ENCODE data around the gene CEBPA.
"Not testable (repeated sequence)": the region's sequence is repeated elsewhere in the genome, so short reads cannot be mapped to it uniquely, and the experiment has no call there.

The CEBPA gene

DNA sequence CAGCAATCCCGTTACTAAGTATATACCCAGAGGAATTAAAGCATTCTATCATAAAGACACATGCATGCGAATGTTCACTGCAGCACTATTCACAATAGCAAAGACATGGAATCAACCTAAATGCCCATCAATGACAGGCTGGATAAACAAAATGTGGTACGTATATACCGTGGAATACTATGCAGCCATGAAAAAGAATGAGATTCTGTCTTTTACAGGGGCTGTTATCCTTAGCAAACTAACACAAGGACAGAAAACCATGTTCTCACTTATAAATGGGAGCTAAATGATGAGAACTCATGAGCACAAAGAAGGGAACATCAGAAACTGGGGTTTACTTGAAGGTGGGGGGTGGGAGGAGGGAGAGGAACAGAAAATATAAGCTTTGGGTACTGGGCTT is 10.5 kb upstream of the CEBPA start:
- not testable (repeated sequence) for H3K36me3 Mint-ChIP-seq; H3K9me3 Mint-ChIP-seq; H3K4me3 Mint-ChIP-seq; DNase-seq; ATAC-seq (replicated peaks); H3K4me1 Mint-ChIP-seq; H3K27ac Mint-ChIP-seq
- H3K27me3 Mint-ChIP-seq, result peaks cover 46 to 47% of the 10 kb centered on the region in 2 donors

DNA sequence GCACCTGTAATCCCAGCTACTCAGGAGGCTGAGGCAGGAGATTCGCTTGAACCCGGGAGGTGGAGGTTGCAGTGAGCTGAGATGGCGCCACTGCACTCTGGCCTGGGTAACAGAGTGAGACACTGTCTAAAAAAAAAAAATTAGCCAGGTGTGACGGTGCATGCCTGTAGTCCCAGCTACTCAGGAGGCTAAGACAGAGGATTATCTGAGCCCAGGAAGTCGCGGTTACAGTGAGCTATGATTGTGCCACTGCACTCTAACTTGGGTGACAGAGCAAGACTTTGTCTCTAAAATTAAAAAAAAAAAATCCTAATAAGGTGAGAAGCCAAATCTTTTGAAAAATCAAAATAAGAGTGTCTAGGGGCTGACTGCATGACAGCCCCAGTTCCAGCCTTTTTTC is 9.7 kb upstream of the CEBPA start:
- DNase-seq (no peak), ATAC-seq (replicated peaks) (no peak)
- Mint-ChIP-seq H3K4me1 (no peaks in the 10 kb centered on the region), H3K4me3 (no peak overlapping the region), H3K27ac (no peak overlapping the region), H3K36me3 (peaks cover 3% of the 10 kb centered on the region in 2 donors), H3K9me3 (peaks cover 0 to 2% of the 10 kb centered on the region in 2 donors), H3K27me3 (peaks cover 48% of the 10 kb centered on the region in 2 donors)

DNA sequence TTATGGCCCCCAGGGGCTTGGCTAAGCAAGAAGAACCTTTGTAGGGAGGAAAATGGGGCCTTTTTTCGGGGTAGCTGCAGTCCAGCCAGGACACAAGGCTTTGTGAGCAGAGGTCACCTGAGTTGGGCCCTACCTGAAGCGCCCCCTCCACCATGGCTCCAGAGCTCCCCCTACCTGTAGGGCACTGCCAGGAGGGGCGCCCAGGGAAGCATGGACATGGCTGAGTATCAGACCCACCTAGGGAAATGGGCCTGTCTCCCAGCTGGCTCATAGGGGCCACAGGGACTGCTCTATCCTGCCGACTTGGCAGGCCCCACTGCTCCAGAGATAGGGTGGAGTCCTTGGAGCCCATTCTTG is 9.0 kb upstream of the CEBPA start:
- Mint-ChIP-seq H3K27ac (no peak overlapping the region), H3K4me3 (no peak overlapping the region), H3K4me1 (no peaks in the 10 kb centered on the region), H3K36me3 (peaks cover 3% of the 10 kb centered on the region in 2 donors), H3K27me3 (peaks cover 41% of the 10 kb centered on the region in 2 donors), H3K9me3 (peaks cover 0 to 2% of the 10 kb centered on the region in 2 donors)
- ATAC-seq (replicated peaks) (no peak), DNase-seq (no peak)

DNA sequence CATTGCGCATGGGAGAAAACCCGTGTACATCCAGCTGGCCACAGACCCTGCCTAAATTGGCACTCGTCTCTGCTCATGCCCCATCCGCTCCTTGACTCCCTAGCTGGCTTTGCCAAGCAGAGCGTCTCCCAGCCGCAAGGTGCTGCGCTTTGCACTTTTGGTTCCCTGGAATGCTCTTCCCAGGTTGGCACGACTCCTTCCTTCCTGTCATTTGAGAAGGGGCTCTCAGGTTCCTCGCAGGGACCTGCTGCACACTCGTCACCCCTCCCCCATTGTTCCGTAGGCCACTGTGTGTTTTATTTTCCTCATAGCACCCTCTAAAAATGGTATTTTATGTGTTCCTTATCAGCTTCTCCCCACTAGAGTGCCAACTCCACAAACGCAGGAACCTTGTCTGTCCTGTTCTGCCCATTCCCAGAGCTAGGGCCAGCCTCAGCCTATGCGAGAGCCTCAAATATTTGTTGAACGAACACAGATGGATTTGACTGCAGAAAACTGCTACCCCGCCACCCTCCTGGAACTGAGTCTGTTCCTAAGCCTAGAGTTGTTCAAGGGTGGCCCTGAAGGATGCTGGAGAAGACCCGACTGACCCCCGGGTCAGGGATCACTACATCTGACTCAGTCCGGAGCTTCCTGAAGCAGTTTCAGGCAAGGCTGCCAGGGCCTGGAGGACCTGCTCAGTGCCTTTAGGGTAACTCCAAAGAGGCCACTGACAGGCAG is 8.4 kb upstream of the CEBPA start:
- DNase-seq (no peak), ATAC-seq (replicated peaks) (no peak)
- Mint-ChIP-seq H3K4me1 (no peaks in the 10 kb centered on the region), H3K4me3 (no peak overlapping the region), H3K27me3 (peaks cover 44 to 45% of the 10 kb centered on the region in 2 donors), H3K27ac (no peak overlapping the region), H3K9me3 (peaks cover 0 to 2% of the 10 kb centered on the region in 2 donors), H3K36me3 (peaks cover 3% of the 10 kb centered on the region in 2 donors)

DNA sequence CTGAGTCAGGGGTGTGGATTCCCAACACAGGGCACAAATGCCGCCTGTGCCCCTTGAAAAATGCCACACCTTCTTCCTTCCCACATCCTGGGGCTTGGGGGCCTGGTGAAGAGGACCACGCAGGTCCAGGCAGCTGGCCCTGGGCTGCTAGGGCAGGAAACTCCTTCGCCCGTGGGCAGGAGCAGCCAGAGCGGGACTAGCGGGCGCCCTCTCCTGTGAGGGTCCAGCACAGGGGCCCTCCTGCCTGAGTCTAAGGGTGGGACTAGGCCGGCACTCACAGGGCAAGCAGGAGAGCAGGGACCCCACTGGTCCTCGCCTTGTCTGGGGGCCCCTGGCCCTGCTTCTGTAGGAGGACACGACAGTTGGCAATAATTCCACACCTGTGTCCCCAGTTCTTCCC is 7.5 kb upstream of the CEBPA start:
- H3K4me1 Mint-ChIP-seq, result no peaks in the 10 kb centered on the region
- no peak overlapping the region for H3K4me3 Mint-ChIP-seq
- ATAC-seq (replicated peaks) (no peak), DNase-seq (no peak)
- H3K9me3 Mint-ChIP-seq, result peaks cover 0 to 2% of the 10 kb centered on the region in 2 donors
- peaks cover 50% of the 10 kb centered on the region in 2 donors for H3K27me3 Mint-ChIP-seq
- H3K36me3 Mint-ChIP-seq, result peaks cover 3% of the 10 kb centered on the region in 2 donors
- no peak overlapping the region for H3K27ac Mint-ChIP-seq

DNA sequence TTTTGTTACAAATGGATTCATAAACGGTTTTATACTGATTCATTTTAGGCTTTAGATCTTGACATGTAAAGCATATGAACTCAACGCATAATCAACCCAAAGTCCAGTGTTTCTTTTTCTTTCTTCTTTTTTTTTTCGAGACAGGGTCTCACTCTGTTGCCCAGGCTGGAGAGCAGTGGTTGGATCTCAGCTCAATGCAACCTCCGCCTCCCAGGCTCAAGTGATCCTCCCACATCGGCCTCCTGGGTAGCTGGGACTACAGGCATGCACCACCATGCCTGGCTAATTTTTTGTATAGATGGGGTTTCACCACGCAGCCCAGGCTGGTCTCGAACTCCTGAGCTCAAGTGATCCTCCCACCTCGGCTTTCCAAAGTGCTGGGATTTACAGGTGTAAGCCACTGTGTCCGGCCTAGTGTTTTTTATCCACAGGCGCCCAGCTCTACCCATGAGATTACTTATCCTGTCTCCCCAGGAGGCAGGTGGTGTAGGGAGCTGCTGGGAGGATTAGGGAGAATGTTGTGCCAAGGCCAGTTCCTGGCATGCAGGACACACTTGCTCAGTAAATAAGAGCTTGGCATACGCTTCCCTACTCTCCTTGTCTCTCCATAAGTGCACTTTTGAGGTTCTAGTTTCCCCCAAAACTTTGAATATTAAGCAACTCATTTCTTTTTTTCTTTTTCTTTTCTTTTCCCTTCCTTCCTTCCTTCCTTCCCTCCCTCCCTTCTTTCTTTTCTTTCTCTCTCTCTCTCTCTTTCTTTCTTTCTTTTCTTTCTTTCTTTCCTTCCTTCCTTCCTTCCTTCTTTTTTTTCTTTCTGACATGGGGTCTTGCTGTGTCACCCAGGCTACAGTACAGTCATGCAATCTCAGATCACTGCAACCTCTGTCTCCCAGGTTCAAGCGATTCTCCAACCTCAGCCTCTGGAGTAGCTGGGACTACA is 4.8 kb upstream of the CEBPA start:
- H3K4me1 Mint-ChIP-seq, result peaks cover 0 to 9% of the 10 kb centered on the region in 2 donors
- DNase-seq (no peak), ATAC-seq (replicated peaks) (no peak)
- H3K4me3 Mint-ChIP-seq, result no peak overlapping the region
- H3K36me3 Mint-ChIP-seq, result peaks cover 2 to 3% of the 10 kb centered on the region in 2 donors
- H3K9me3 Mint-ChIP-seq, result peaks cover 0 to 2% of the 10 kb centered on the region in 2 donors
- H3K27me3 Mint-ChIP-seq, result peaks cover 55 to 60% of the 10 kb centered on the region in 2 donors
- no peak overlapping the region for H3K27ac Mint-ChIP-seq

DNA sequence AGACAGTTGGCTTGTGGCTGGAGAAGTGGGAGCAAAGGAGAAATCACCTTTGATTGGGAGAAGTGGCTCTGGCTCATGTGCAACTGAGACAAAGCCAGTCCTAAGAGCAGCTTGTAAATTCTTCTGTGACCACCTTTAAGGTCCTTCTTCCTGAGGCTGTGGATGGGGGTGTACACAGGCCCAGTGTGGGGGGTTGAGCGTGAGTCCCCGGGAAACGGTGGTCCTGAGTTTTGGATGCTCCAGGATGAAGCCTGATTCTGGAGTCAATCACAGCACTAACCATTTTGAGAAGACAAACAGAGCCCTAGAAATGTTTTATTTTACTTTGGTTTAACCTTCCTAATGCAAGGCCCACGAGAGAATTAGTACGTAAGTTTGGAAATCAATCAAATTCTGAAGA is 3.9 kb upstream of the CEBPA start:
- no peak overlapping the region for H3K4me3 Mint-ChIP-seq
- H3K27ac Mint-ChIP-seq, result no peak overlapping the region
- peaks cover 54 to 61% of the 10 kb centered on the region in 2 donors for H3K27me3 Mint-ChIP-seq
- ATAC-seq (replicated peaks), result no peak
- peaks cover 0 to 2% of the 10 kb centered on the region in 2 donors for H3K9me3 Mint-ChIP-seq
- peaks cover 2 to 12% of the 10 kb centered on the region in 2 donors for H3K4me1 Mint-ChIP-seq
- peaks cover 2 to 3% of the 10 kb centered on the region in 2 donors for H3K36me3 Mint-ChIP-seq
- no peak for DNase-seq

DNA sequence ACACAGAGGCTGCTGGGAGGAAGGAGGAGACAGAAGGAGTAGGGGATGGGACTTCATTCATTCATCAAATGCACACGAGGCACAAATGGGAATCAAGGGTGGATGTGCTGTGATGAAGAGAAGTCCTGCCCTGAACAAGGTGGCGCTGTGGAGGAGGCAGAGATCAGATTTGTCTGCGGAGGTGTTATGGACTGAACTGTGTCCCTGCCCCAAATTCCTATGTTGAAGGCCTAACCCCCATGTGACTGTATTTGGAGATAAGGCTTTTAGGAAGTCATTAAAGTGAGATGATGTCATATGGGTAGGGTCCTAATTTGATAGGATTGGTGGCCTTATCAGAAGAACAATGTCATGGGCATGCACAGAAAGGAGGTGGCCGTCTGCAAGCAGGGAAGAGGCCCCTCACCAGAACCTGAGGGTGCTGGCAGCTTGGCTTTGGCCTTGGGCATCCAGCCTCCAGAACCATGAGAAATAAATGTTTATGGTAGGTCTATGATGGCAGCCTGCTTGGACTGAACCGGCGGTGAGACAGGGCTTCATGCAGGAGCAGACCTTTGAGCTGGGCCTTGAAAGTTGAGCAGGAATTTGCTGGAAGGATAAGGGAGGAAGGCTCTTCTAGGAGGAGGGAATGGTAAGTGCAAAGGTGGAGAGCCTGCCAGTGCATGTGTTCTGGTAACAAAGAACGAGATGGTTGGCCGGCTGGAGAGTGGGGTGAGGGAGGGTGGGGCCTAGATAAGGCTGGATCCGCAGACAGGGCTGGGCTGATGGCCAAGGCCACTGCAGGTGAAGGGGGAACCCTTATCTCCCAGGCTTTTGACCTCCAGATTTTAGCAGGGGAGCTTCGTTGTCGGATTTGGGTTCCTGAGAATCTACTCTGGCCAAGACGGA is 2.7 kb upstream of the CEBPA start:
- Mint-ChIP-seq H3K4me1 (peaks cover 5 to 18% of the 10 kb centered on the region in 2 donors), H3K27ac (no peak overlapping the region), H3K27me3 (peaks cover 50 to 61% of the 10 kb centered on the region in 2 donors), H3K36me3 (peaks cover 2 to 3% of the 10 kb centered on the region in 2 donors), H3K9me3 (peaks cover 0 to 2% of the 10 kb centered on the region in 2 donors), H3K4me3 (no peak overlapping the region)
- no peak for DNase-seq
- no peak for ATAC-seq (replicated peaks)

DNA sequence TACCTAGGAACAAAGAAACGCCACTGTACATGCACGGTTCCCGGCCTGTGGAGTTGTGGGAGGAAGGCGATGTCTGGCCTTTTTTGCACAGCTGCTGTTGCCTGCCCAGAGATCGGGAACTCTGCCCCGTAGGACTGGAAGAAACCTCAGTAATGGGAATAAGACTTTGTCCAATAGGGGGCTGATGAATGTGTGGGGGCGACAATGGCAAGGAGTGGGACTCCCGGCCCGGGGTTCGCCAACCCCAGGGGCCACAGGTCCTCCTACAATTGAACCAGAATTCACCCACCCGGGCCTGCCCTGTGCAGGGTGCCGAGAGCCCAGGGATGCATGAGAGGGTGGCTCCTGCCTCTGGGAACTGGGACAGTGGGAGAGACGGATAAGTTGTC is 2.0 kb upstream of the CEBPA start:
- no peak for DNase-seq
- Mint-ChIP-seq H3K27ac (no peak overlapping the region), H3K4me1 (peaks cover 5 to 18% of the 10 kb centered on the region in 2 donors), H3K9me3 (peaks cover 0 to 2% of the 10 kb centered on the region in 2 donors), H3K4me3 (no peak overlapping the region), H3K36me3 (peaks cover 2 to 3% of the 10 kb centered on the region in 2 donors), H3K27me3 (peaks cover 46 to 59% of the 10 kb centered on the region in 2 donors)
- ATAC-seq (replicated peaks), result no peak

DNA sequence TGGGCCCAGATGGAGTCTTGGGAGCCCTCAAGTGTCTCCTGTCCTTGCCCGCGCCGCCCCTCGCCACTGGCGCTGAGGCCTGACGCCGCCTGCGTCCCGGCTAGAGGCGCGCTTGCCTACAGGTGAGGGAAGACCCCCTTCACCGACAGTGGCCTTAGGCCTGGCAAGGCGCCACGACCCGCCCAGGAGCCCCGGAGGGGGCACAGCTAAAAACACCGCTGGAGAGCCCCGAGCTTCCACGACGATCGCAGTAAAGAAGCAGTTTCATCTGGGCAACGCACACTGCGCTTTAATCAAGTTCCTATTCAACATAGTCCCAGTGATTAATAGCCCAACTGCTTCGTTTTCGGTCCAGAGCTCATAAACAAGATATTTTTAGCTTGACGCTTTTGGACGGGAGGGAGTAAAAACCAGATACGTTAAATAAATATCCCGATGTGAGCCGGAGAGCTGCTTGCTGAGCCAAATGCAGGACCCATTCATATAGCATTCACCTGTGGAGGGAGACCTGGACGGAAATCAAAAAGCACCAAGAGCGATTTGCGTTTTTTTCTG is 1.5 kb upstream of the CEBPA start:
- H3K27ac Mint-ChIP-seq, result no peak overlapping the region
- DNase-seq, result no peak
- H3K9me3 Mint-ChIP-seq, result peaks cover 0 to 2% of the 10 kb centered on the region in 2 donors
- peak overlapping the region; percentile 25 to 92 for H3K4me3 Mint-ChIP-seq
- peaks cover 48 to 60% of the 10 kb centered on the region in 2 donors for H3K27me3 Mint-ChIP-seq
- ATAC-seq (replicated peaks), result no peak
- H3K36me3 Mint-ChIP-seq, result peaks cover 2 to 3% of the 10 kb centered on the region in 2 donors
- peaks cover 5 to 18% of the 10 kb centered on the region in 2 donors for H3K4me1 Mint-ChIP-seq

DNA sequence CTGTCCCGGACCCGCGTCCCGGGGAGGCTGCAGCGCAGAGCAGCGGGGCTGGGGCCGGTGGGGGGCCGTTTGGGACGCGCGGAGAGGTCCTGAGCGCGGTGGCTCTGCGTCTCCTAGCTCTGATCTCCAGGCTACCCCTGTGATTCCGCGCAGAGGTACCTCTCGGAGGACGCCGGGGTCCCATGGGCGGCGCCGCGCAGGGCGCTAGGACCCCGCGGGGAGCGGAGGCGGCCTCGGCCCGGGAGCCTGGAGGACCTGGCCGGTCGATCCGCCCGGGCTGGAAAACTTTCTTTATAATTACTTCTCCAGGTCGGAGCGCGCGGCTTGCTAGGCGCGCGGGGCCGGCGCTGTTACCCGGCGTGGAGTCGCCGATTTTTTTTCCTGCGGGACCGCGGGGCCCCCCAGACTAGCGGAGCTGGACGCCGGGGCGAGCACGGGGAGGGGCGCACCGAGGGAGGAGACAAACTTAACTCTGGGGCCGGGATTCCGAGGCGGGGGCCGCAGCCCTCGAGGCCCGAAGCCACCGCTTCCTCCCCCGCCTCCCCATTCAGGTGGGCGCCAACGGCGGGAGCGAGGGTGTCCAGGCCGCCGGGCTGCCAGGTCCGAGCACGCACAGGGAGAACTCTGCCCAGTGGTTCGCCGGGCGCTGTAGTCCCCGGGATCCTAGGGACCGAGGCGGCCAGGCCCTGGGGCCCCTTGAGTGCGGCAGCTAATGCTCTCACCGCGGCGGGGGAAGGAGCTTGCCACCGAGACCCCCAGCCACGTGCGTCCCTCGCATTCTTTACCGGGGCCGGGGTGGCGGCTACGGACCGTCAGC is 848 bp upstream of the CEBPA start:
- DNase-seq, result no peak
- H3K4me1 Mint-ChIP-seq, result peaks cover 5 to 18% of the 10 kb centered on the region in 2 donors
- peak overlapping the region; percentile 76 to 92 for H3K4me3 Mint-ChIP-seq
- H3K9me3 Mint-ChIP-seq, result no peaks in the 10 kb centered on the region
- peak; percentile 56 to 57 for ATAC-seq (replicated peaks)
- H3K27ac Mint-ChIP-seq, result no peak overlapping the region
- H3K36me3 Mint-ChIP-seq, result no peaks in the 10 kb centered on the region
- peaks cover 45 to 60% of the 10 kb centered on the region in 2 donors for H3K27me3 Mint-ChIP-seq

DNA sequence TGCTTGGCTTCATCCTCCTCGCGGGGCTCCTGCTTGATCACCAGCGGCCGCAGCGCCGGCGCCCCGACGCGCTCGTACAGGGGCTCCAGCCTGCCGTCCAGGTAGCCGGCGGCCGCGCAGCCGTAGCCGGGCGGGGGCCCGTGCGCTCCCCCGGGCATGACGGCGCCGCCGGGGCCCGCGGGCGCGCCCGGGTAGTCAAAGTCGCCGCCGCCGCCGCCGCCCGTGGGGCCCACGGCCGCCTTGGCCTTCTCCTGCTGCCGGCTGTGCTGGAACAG is 497 bp downstream of the CEBPA start:
- H3K9me3 Mint-ChIP-seq, result no peaks in the 10 kb centered on the region
- peaks cover 46 to 66% of the 10 kb centered on the region in 2 donors for H3K27me3 Mint-ChIP-seq
- H3K4me3 Mint-ChIP-seq, result peak overlapping the region in 1 of 2 donors; percentile 57
- DNase-seq, result no peak
- H3K4me1 Mint-ChIP-seq, result peaks cover 5 to 18% of the 10 kb centered on the region in 2 donors
- H3K36me3 Mint-ChIP-seq, result no peaks in the 10 kb centered on the region
- H3K27ac Mint-ChIP-seq, result no peak overlapping the region
- ATAC-seq (replicated peaks), result no peak
